Measurements from ENCODE around the gene UTY.

DNA sequence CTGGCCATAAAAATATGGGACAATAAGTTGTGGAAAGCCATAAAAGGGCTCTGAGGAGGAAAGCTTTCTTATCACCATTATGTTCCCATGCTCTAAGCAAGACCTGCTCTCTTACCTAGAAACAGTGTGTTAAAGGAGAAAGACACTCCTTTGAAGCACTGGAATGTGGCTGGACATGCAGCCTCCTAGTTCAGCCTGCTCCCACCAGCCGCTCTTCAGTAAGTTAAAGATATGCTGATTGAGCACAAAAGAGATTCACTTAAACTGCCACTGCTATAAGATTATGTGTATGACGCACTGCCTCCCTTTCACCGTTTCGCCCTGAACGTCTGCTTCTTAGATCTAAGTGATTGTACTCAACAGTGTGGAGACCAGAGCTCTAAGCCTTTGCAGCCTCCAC lies 146.0 kb downstream of the UTY start:
- TF ChIP-seq CTCF (conservative IDR thresholded peaks at IDR 0.05), result no peak
- TF ChIP-seq ZFX (IDR thresholded peaks at IDR 0.05), result no peak
